ENCODE results near the gene GPR153. TPM values are rescaled to one million over a fixed set of nuclear protein-coding genes. Genes with fewer than 3 reads are reported as not detected.

Gene GPR153
- polyA plus RNA-seq, 3 donors: 0.04 to 0.69 TPM; not detected in 1

DNA sequence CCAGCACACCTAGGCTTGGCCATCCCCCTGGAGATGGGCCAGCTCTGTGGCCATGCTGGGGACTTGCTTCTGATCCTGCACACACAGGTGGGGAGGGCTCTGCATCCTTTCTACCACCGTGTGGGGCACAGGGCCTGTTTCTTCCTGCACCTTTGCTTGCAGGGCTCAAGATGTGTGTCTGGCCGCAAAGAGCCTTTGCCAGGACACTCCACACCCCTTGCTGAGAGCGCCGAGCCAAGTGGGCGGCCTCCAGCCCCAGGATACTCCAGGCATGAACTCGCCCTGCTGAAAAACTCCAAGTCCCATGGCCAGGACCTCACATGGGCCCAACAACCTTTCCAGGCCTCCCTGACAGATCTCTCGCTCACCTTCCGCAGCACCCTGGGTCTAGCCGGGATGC lies 11.6 kb upstream of the GPR153 start:
- intact Hi-C loops (cut with micrococcal nuclease): no loop called here

DNA sequence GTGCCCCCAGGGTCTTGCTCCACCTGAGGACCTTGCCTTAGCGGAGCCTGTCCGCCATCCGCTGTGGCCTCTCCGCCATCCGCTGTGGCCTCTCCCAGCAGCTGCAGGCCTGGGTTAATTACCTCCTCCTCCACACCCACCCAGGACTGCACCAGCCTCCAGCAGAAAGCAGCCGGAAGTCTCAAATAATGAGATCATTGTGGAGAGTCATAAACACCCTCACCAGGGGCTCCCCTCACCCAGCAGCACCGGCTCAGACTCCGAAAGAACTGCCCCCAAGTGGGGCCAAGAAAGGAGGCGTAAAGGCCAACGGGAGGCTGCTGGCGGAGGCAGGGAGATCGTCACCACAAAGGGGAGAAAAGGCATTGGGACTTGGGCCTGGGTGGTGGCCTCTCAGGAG lies 10.7 kb upstream of the GPR153 start:
- no peak for TF ChIP-seq CTCF (IDR thresholded peaks at IDR 0.05)
- Mint-ChIP-seq H3K27ac (peak overlapping the region in 1 of 7 donors; percentile 62), H3K4me3 (no peak overlapping the region), H3K9me3 (no peaks in the 10 kb centered on the region), H3K4me1 (no peaks in the 10 kb centered on the region), H3K27me3 (ENCODE audit: low read depth in 3 of 3) (no peaks in the 10 kb centered on the region), H3K36me3 (no peaks in the 10 kb centered on the region)
- intact Hi-C loops (cut with micrococcal nuclease): no loop called here
- 94% methylated on average over 10 of the region's 12 CpGs for WGBS (ENCODE audit: insufficient coverage)
- no peak overlapping the region for H3K4me2 ChIP-seq (replicated peaks; ENCODE audit: extremely low read depth, low read length, poor library complexity, severe bottlenecking)
- H3K9me3 ChIP-seq (replicated peaks in 1 of 2; ENCODE audit: control insufficient read depth in 1 of 2, insufficient read depth in 1 of 2, low read length in 2 of 2): no peaks in the 10 kb centered on the region
- H4K20me1 ChIP-seq (ENCODE audit: insufficient read depth, low read length): no peaks in the 10 kb centered on the region
- no peak for DNase-seq
- H3K9ac ChIP-seq (ENCODE audit: insufficient read depth, low read length, poor library complexity, severe bottlenecking): no peak overlapping the region
- H3K27ac ChIP-seq (ENCODE audit: low read depth in 1 of 2, low read length in 2 of 2): no peak overlapping the region
- no peaks in the 10 kb centered on the region for H3K27me3 ChIP-seq (ENCODE audit: control insufficient read depth in 2 of 2, insufficient read depth in 2 of 2, low read length in 2 of 2)
- no peak overlapping the region for H2AFZ ChIP-seq (ENCODE audit: insufficient read depth, low read depth, low read length, poor library complexity, severe bottlenecking)
- H3K36me3 ChIP-seq (replicated peaks in 1 of 2; ENCODE audit: control insufficient read depth in 1 of 2, insufficient read depth in 2 of 2, low read length in 2 of 2): no peaks in the 10 kb centered on the region
- no peaks in the 10 kb centered on the region for H3K4me1 ChIP-seq (ENCODE audit: control insufficient read depth in 1 of 2, insufficient read depth in 2 of 2, low read length in 2 of 2)
- no peaks in the 10 kb centered on the region for H3K79me2 ChIP-seq (ENCODE audit: insufficient read depth, low read length)
- no peak overlapping the region for H3K4me3 ChIP-seq (replicated peaks in 1 of 3; ENCODE audit: low read depth in 2 of 3, low read length in 3 of 3)

More for the DNA sequence above, 11.6 kb upstream of the GPR153 start:
- no peaks in the 10 kb centered on the region for H3K4me1 ChIP-seq (ENCODE audit: control insufficient read depth in 1 of 2, insufficient read depth in 2 of 2, low read length in 2 of 2)
- no peak overlapping the region for H3K4me3 ChIP-seq (replicated peaks in 1 of 3; ENCODE audit: low read depth in 2 of 3, low read length in 3 of 3)
- H3K36me3 ChIP-seq (replicated peaks in 1 of 2; ENCODE audit: control insufficient read depth in 1 of 2, insufficient read depth in 2 of 2, low read length in 2 of 2): no peaks in the 10 kb centered on the region
- no peaks in the 10 kb centered on the region for H4K20me1 ChIP-seq (ENCODE audit: insufficient read depth, low read length)
- 95% methylated on average over 8 of the region's 9 CpGs for WGBS (ENCODE audit: insufficient coverage)
- no peaks in the 10 kb centered on the region for H3K36me3 Mint-ChIP-seq
- no peaks in the 10 kb centered on the region for H3K4me1 Mint-ChIP-seq
- H3K4me2 ChIP-seq (replicated peaks; ENCODE audit: extremely low read depth, low read length, poor library complexity, severe bottlenecking): no peak overlapping the region
- no peaks in the 10 kb centered on the region for H3K79me2 ChIP-seq (ENCODE audit: insufficient read depth, low read length)
- H3K4me3 Mint-ChIP-seq: no peak overlapping the region
- no peaks in the 10 kb centered on the region for H3K27me3 Mint-ChIP-seq (ENCODE audit: low read depth in 3 of 3)
- H3K27ac ChIP-seq (ENCODE audit: low read depth in 1 of 2, low read length in 2 of 2): no peak overlapping the region
- no peak overlapping the region for H3K9ac ChIP-seq (ENCODE audit: insufficient read depth, low read length, poor library complexity, severe bottlenecking)
- no peak for DNase-seq
- no peaks in the 10 kb centered on the region for H3K9me3 Mint-ChIP-seq
- H3K9me3 ChIP-seq (replicated peaks in 1 of 2; ENCODE audit: control insufficient read depth in 1 of 2, insufficient read depth in 1 of 2, low read length in 2 of 2): no peaks in the 10 kb centered on the region
- no peak overlapping the region for H3K27ac Mint-ChIP-seq
- no peak for TF ChIP-seq CTCF (IDR thresholded peaks at IDR 0.05)
- no peak overlapping the region for H2AFZ ChIP-seq (ENCODE audit: insufficient read depth, low read depth, low read length, poor library complexity, severe bottlenecking)
- H3K27me3 ChIP-seq (ENCODE audit: control insufficient read depth in 2 of 2, insufficient read depth in 2 of 2, low read length in 2 of 2): no peaks in the 10 kb centered on the region

Data from CD14-positive monocyte (primary cell).